SK-MEL-5 (cell line): ENCODE data around the gene SPO11. TPM values are rescaled to one million over a fixed set of nuclear protein-coding genes. Genes with fewer than 3 reads are reported as not detected.
"Not testable (repeated sequence)": the region's sequence is repeated elsewhere in the genome, so short reads cannot be mapped to it uniquely, and the experiment has no call there.

Source experiments
- DNase-seq: peaks from one replicate; pipeline ENCODE4 v3.0.0-alpha.2; 2016; ENCODE audit warnings: low read depth, low spot score
- in situ Hi-C: cut with HindIII; loops from 2 replicates; pipeline ENCODE4 v1.10.0; 2016; ENCODE audit warnings: low sequenced_read_pairs, high pct_unique_total_duplicates, low pct_unique_long_range_greater_than_20kb
- total RNA-seq: library from RNA; depleted of rRNA; stranded (reverse); fragments of >200 nt; shearing (Covaris generic); gene quantifications from 2 replicates; pipeline ENCODE4 v1.2.3, GENCODE V29; 2014

SPO11 gene
- total RNA-seq, 1 experiment from 2014 or later = not detected

- in situ Hi-C loops = no loop called here
- no peak for DNase-seq
Measured at GRCh38 chr20:57325632-57326356, 3.8 kb upstream of the SPO11 start.

DNA sequence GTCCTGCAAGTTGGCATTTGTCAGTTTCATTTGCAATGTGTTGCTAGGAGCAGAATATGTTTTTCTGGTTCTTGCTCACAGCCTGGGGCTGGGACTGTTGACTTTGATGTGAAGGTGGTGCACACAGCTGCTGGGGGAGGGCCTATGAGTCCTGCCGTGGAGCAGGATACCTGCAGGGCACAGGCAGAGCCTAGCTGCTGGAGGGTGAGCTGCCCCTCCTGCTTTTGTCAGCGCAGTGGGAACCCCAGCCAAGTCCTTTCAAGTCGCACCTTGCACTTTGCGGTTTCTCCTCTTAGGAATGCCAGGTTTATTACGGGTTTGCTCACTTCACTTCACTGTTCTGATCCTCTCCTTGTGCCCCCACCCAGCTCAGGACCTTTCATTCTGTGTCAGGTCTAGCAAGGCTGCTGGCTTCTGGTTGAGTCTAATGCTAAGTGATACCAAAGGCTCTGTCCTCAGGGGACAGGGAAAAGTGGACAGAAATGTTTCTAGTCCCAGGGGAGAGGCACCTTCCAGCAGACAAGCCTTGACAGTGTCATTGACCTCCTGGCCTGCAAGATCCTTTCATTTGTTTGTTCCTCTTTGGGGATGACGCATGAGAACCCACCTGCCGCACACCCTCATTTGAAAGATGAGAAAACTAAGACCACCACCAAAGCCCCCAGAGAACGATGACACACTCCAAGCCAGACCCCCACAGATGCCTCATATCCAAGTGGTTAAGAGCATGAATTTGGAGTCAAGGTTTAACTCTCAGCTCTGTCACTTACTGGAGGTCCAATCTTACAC lies 2.7 kb upstream of the SPO11 start:
- in situ Hi-C loops = no loop called here
- no peak for DNase-seq

- no peak for DNase-seq
- in situ Hi-C loops = no loop called here
Measured at GRCh38 chr20:57327820-57328219, 1.8 kb upstream of the SPO11 start.

DNA sequence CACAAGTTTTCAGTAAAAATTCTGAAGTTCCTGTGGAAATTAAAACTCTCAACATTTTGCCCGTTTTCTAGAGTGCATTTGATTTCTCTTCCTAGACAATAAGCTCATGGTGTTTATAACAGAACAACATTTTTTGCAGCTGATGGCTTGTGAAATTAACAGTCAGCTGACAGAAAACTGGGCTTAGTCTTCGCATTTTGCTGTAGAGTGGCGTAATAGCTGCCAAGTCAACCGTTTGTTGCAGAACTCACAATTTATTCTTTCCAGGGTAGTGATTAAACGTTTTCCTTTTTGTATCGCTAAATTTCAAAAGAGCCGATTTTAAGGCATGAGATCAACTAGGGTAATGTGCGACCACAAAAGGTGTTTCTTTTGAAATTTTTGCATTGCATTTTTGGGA lies 1.4 kb downstream of the SPO11 start:
- in situ Hi-C loops = no loop called here
- peak; percentile 80 for DNase-seq

- DNase-seq = peak; percentile 38
Measured at GRCh38 chr20:57332105-57333089, 2.8 kb downstream of the SPO11 start.

GRCh38 chr20:57335392-57335791 lies 5.8 kb downstream of the SPO11 start:
- DNase-seq = peak; percentile 72
- in situ Hi-C loops = no loop called here

More at GRCh38 chr20:57332105-57333089, 2.8 kb downstream of the SPO11 start:
- in situ Hi-C loops = no loop called here

DNA sequence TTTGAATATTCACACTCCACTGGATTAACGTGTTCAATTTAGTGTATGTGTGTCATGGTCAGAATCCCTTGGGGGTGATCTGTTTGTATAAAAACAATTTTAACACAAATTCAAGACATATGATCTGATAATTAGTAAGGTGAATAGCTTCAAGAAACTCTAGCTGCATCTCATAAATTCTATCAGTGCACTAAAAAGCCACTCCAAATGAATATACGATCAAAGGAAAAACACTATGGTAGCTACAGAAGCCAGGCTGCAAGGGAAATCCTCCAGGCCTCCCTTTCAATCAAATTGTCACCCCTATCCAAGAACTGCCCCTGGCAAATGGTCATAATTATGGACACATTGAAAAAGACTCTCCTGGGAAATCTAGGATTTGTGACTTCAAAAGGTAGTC lies 12.1 kb downstream of the SPO11 start:
- DNase-seq = no peak
- in situ Hi-C loops = no loop called here

GRCh38 chr20:57342829-57343228 lies 13.2 kb downstream of the SPO11 start:
- in situ Hi-C loops = no loop called here

DNA sequence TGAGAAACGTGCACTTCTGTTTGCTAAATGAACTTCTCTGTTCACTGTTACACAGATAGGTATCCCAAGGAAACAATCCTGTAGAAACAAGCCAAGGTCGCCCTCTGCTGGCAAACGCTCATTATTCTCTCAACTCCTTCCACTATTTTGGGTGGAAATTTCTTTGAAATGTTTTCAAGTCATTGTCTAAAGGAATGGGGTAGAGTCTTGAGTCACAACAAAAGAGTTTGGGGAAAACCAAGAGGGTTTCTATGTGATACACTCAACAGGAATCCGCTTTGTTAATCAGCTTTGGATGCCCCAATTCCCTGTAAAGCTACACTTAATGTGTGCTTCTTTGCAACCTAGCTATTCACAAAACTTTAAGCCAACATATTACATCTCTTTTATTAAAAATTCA lies 16.9 kb downstream of the SPO11 start:
- in situ Hi-C loops = no loop called here
- DNase-seq = peak; percentile 81

More at GRCh38 chr20:57342829-57343228, 13.2 kb downstream of the SPO11 start:
- DNase-seq = no peak

GRCh38 chr20:57347393-57347792 lies 17.8 kb downstream of the SPO11 start:
- no peak for DNase-seq
- in situ Hi-C loops = no loop called here

GRCh38 chr20:57348200-57348921 lies 18.8 kb downstream of the SPO11 start:
- DNase-seq, in situ Hi-C loops: not testable (repeated sequence)

GRCh38 chr20:57348922-57349574 lies 19.4 kb downstream of the SPO11 start:
- not testable (repeated sequence) for DNase-seq

GRCh38 chr20:57350081-57350710 lies 20.6 kb downstream of the SPO11 start:
- in situ Hi-C loops = no loop called here
- no peak for DNase-seq

More at GRCh38 chr20:57348922-57349574, 19.4 kb downstream of the SPO11 start:
- in situ Hi-C loops = not testable (repeated sequence)

DNA sequence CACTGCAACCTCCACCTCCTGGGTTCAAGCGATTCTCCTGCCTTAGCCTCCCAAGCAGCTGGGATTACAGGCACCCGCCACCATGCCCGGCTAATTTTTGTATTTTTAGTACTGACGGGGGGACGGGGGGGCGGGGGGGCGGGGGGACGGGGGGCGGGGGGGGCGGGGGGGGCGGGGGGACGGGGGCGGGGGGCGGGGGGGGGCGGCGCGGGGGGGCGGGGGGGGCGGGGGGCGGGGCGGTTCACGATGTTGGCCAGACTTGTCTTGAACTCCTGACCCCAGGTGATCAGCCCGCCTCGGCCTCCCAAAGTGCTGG lies 21.1 kb downstream of the SPO11 start:
- in situ Hi-C loops, DNase-seq: not testable (repeated sequence)

GRCh38 chr20:57351042-57351783 lies 21.6 kb downstream of the SPO11 start, which contains the start of gene RAE1:
Gene RAE1, plus strand, starts transcription at chr20:57351255. Its CDS starts 2,784 bp downstream, at chr20:57354039.
- peak; percentile 95 for DNase-seq
- in situ Hi-C loops = no loop called here

DNA sequence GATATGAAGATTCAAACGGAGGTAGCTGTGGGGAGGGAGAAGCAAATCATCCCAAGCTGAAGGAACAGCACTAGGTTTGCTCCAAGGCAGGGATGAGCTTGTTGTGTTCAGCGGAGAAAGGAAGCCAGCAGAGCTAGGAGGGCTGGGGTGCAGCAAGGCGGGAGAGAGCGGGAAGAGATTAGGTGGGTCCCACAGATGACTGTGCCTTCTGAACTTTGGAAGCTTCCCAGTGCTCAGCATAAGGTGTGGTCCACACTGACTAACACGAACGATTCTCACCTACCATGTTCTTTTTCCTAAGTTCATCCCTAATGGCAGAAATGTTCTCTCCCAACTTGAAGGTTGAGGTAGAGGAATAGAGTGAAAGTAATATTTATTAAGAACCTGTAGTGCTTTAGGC lies 22.7 kb downstream of the SPO11 start:
- no peak for DNase-seq
- in situ Hi-C loops = no loop called here
